CD4-positive, alpha-beta T cell treated with Interleukin-2 at 100 ng/mL for 4 hours (primary cell): Measurements from ENCODE around the gene MUC13.

Source experiments
- DNase-seq: peaks from one replicate; pipeline ENCODE4 v3.0.0-alpha.2; 2020; ENCODE audit warnings: low spot score

Gene MUC13

DNA sequence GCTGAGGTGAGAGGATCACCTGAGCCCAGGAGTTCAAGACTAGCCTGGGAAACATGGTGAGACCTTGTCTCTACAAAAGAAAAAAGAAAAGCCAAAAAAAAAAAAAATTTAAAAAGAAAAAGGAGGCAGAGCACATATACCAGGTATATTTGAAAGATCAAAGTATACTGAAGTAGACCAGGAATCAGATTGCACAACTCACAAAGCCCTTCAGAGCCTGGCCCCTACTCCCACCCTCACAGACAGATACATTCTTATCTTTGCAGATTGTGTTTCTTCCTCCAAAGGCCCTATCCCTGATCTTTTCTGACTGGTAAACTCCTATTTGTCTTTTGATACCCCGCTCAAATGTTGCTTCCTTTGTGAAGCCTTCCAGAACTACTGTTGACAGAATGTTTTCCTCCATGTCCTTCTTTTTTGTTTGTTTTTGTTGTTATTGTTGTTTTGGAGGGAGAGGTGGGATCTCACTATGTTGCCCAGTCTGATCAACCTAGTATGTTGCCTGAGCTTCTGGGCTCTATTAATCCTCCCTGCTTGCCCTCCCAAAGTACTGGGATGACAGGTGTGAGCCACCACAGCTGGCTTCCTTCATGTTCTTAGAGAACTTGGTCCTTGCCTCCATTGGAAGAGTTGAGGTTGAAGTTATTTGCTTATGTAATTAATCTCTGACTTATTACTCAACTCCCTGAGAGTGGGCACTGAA lies 37.6 kb downstream of the MUC13 start:
- DNase-seq = no peak

DNA sequence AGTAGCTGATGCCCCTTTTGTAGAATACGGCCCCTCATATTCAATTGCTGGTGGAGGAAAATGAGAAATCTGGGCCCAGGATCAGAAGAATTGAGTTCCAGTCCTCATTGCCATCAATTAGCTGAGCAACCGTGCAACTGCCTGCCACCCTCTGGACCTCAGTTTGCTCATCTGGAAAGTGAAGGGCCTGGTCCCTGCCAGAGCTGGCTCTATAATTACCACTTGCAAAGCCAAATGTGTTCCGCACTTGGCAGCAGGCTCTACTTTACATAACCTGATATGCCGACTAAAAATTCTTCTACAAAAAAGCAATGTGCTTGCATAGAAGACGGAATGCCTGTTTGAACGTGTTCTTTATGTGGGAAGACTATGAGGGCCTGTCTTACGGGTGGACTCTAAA lies 38.8 kb downstream of the MUC13 start:
- DNase-seq = no peak

DNA sequence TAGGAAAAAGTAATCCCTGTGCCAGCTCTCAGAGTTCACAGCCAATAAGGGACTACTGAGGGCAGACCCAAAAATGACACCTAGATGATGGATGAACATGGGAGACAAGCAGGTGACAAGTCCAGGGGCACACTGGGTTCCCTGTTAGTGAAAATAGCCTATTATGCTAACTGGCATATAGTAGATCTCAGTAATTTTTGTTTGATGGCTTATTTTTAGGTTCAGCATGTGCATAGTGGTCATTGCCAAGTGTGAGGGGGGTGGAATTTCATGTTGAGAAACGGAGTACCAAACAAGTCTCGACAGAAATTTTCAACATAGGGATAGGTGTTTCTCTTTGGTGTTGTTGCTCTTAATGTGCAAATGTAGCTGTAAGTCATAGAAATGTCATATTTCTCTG lies 41.0 kb downstream of the MUC13 start:
- DNase-seq = no peak

DNA sequence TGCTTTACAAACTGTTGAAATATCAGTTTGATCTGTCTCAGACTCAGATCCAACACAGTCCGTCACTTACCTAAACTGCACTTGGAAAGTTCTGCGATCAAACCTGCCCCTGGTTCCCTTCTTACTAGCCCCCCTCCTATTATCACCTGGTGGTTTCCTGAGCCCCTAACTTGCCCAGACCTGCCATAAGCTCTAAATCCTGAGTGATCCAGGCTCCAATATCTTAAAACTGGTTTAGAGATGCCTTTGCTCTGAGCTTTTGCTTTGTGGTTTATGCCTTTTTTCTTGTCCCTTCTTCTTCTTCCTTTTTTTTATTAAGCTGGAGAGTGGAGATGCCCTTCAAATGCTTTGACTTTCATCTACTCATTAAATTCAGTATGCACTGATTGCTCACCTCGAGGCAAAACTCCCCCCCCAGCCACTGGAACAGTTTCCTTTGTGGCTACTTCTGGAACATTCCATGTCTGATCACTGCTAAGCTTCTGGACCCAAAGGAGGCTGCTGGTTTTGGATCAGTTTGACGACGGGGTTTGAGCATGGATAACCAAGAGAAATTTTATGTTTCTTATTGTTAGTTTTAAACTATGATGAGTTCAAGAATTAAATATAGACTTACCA lies 43.9 kb downstream of the MUC13 start:
- DNase-seq = no peak

DNA sequence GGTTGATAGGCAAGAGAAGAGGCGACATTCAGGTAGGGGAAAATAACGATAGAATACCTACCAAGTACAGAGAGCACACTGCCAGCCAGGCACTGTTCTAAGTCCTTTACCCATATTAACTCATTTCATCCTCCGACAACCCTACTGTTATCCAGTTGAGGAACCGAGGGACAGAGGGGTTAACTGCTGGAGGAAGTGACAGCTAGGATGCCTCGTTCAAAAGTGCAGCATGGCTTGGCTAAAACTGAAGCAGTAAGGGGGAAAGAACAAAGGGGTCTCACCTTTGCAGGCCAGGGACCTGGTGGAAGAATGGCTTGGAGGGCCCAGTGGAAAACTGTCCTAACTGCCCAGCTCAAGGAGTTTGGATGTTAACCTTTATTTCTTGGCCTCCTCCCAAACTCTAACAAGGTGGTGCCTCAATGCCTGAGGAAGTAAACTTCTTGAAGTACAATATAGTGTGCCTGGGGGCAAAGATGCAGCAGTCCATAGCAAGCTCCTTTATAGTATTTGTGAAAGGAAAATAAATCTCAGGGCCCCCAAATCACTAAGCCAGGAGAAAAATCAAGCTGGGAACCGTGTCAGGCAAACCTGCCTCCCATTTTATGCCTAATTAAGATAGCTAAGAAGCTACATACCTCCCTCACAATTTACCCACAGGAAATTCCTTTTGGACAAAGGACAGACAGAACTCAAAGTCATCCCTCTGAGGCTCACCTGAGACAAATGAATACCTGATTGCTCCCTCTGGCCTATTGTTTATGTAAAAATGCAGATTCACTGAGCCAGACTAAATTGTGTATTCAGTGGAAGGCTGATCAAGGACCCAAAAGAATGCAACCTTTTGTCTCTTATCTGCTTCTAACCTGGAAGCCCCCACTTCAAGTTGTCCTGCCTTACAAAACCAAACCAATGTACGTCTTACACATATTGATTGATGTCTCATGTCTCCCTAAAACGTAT lies 45.8 kb downstream of the MUC13 start:
- DNase-seq = no peak

DNA sequence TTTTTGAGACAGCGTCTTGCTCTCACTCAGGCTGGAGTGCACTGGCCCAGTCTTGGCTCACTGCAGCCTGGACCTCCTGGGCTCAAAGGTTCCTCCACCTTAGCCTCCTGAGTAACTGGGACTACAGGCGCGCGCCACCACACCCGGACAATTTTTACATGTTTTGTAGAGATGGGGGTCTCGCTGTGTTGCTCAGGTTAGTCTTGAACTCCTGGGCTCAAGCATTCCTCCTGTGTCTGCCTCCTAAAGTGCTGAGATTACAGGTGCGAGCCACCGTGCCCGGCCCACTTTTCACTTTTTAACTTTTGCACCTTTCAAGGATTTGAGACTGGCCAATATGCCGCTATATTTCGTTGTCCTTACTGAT lies 46.6 kb downstream of the MUC13 start:
- no peak for DNase-seq

DNA sequence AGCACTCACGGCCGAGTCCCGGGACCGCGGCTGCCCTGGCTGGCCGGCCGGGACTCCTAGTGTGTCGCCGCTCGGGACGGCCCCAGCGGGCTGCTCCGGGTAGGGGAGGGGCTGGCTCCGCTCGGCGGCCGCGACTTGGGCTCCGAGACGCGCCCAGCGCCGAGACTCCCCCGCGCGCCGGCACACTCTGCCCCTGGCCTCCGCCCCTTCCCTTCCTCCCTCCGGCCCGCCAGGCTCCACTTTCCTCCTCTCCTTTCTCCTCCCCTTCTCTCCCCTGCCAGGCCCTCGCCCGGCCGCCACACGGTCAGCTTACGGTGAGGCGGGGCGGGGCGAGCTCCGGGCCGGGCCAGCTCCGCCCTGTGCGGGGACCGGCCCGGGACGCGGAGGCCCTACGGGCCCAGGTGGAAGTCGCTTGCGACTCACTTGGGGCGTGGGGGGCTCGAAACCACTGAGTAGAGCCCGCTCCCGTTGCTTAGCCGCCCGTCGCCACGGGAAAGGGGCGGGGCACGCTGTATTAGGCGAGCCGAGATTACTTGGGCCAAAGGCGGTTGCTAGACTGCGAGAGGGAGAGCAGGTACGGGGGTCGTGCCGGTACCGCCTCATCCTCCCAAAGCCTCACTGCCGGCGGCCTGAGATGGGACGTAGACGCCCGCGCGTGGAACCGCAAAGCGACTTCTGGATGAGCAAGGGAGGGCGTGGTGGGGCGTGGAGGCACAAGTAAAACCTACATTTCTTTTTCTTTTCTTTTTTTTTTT lies 47.2 kb downstream of the MUC13 start, which contains the start of gene ITGB5:
Gene ITGB5 (minus strand): TSS at position 189 of the 755 bp plus-strand sequence. CDS start 365 bp downstream, outside the sequence.
- DNase-seq = no peak

DNA sequence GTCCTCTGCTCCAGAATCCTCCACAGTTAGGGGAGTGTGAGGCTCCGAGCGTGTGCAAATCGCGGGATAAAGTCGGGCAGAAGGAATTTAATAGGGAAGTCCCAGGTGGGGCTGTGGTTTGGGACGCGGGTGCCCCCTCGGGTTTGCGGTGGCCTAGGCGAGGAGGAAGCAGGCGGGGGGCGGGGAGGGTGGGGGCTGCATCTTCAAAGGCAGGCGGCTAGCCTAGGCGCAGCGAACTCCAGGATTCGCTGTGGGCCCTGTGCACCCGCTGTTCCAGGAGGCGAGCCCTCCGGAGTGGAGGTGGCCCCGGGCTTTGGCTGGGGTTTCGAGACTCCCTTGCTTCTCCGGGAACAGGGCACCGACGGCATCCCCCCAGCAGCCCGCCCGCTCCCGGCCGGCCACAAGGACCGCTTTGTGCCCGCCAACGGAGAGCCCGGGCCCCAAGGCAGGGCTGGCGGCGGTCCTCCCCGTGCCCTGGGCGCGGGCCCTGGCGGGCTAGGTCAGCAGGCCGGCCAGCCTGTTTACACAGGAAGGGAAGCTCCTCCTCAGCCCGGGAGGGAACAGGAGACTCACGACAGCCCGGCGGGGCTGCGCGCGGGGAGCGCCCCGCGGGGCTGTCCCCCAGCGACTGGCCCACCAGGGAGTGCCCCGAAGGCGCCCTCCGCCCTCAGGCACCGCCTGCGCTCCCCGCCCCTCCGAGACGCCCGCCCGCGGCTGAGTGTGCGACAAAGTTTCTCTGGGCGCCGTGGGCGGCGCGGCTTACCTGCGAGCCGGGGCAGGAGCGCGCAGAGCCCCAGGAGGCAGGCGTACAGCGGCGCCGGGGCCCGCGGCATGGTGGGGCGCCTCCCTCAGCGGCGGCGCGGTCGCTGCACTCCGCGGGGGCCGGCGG lies 48.1 kb downstream of the MUC13 start:
- DNase-seq = no peak

DNA sequence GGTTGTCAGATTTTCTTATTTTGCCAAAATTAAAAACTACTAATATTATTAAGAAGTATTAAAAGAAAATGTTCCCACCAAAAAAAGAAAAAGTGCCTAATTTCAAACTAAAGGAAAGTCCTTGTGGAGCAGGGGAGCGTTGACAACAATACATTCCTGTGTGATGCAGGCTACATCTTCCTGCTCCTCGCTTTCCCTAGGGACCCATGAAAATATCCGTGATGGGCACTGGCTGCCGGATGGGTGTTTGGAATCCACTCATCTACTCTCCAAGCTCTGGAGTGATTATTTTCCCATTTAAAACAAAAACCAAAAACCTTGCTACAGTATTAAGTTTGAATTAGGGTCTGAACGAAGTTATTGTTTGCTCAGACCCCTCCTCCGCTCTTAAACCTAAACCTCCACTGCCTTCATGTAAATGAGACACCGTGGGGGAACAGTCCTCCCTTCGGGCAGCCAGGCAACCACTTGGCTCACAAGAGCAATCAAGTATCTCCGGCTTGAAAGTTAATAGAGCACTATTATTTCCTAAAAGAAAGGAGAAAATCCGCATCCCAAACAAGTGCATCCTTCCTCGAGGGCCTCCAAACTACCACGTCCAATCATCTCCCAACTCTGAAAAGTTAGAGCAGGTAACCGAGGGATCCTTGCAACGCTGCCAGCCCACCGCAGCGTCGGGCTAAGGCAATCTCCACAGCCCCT lies 48.9 kb downstream of the MUC13 start:
- no peak for DNase-seq

DNA sequence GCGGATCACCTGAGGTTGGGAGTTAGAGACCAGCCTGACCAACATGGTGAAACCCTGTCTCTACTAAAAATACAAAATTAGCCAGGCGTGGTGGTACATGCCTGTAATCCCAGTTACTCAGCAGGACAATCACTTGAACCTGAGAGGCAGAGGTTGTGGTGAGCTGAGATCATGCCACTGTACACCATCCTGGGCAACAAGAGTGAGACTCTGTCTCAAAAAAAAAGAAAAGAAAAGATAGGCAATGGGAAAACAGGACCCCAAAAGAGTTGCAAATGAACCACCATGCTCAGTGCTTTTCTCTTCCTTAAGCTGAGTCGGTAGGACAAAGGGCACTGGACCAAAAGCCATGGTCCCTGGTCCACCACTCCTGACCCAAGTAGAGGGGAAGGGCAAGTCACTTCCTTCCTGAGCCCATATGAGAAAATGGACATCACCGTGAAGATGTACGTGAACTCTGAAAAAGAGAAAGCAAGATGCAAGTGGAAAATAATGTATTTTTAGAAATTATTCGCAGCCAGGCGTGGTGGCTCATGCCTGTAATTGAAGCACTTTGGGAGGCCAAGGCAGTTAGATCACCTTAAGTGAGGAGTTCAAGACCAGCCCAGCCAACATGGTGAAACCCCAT lies 50.0 kb downstream of the MUC13 start:
- DNase-seq = no peak

DNA sequence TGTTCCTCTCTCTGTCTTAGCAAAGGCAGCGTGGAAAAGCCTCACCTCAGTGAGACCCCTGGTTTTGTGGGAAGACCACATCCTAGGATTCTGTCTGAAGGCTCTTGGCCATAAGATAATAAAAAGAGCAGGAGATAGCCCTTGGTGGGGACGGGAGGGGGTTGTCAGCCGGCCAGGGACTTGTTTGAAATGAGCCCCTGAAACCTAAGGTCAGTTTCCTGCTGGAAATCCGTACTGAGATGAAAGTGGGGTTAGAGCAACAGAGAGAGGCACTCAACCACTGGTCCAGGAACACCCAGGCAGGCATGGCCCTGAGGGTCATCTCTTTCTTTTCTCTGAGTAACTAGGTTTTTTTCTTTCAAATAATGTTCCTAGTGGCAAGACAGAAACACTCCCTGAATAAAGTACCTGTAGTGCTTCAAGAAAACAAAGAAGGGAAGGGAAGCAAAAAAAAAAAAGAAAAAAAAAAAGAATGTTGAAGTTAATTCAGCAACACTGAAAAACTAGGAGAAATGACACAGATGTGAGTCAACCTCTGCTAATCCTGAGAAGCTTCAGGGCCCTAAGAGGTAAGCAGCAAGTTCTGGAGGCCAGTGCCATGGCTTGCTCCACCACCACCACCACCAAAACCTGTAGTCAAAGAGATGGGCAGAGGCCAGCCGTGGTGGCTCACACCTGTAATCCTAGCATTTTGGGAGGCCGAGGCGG lies 50.6 kb downstream of the MUC13 start:
- DNase-seq = no peak

DNA sequence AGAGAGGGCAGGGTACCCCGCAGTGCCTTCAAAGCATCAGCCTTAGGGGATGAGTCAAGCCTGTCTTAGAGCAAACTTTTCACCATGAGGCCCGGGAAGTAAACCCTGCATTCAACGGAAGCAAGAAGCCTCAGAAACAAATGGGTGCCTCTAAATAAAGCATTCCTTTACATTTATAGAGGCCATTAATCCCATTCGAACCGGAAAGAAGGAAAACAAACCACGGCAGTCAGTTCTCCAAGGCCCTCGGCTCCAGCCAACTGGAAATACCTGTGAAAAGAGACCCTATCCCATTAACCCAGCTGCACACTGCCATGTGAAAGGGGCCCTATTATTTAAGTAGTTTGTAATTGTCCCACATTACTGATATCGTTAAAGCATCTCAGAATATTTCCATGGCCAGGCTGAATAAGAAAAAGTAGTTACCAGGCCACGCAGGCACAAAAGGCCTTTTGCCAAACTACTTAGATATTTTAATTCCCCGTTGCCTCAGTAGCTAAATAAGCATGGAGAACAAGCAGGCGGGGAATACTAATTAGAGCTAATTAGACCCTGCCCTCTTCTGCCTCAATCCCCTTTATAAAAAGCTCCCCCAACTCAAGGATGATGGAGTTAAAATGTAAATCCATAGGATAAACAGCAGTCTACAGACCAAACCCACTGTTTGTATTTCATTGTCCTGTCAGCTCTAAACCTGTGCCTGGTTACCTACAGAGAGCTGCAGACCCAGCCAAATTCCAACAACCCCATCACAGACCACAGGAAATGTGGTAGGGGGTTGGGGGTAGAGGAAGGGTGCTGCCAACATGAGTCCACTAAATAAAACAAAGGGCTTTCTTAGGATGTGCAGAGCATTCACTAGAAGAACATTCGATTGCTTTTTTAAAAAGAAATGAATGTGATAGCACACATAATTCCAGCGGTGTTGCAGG lies 51.5 kb downstream of the MUC13 start:
- DNase-seq = no peak

DNA sequence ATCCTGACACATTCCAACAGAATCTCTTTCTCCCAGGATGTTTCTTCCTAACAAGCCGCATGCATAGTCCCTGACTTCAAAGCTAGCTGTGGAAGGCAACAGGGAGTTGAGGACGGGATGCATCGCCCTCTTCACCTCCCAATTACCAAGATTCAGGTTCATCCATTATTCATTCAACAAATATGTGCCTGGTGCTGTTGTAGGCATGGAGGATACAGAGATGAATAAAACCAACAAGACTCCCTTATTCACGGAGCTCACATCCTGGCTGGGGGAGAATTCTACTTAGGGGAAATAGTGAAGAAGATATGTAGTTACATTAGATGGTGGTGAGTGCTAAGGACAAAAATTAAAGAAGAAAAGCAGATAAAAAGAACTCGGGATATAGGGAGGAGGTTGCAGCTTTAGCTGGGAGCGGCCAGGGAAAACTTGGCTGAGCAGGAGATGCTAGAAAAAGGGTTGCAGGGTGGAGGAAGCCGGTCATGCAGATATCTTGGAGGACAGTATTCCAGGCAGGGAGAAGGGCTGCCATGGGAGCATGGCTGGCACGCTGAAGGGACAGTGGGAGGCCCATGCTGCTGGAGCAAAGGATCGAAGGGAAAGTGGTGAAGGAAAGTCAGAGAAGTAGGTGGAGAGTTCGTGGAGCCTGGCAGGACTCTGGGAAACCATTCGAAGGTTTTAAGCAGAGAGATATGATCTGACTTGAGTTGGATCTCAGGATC lies 52.4 kb downstream of the MUC13 start:
- DNase-seq = no peak

DNA sequence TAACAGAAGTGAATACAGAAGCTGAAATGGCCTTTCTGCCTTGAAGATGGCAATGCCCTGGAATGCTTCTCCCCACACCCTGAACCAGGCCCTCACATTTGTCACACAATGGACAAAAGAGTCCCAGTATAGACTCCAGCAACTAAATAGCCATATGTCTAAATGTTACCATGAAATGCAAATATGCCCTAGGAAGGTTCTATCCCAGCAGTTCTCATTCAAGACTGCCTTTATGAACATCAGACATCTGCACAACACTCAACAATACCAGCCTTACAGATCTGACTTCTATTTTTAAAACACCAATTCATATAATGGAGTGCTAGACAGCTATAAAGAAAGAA lies 55.2 kb downstream of the MUC13 start:
- no peak for DNase-seq

DNA sequence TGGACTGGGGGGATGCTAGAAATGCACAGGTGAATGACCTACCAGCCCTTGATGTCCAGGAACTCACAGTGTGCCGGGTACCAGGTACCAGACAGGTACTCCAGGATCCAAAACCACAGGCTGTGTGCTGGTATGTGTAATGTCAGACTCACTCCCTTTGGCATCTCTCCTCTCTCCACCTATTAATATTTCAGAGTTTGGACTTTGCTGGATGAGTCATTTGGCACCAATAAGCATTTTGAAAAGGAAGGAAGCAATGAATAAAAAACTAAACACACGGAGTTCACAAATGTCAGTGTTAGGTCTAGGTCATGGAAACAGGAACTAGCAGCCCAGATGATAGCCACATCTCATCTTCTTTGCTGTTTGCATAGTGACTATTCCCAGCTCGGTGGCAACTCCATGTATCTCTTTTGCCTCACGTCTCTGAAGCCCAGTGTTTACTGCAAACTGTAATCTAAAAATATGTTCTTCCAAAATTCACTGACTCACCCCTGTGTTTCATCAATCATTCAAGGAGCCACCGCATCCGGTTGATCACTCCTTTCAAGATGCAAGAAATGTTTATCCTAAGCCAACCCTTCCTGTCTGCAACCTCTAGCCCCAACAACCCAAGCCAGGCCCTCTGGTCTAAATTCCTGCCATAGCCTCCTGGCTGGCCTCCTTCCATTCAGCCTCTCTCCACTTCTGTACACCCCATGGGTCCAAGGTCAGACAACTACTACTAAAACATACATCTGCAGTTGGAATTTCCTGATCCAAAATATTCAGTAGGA lies 55.8 kb downstream of the MUC13 start:
- DNase-seq = no peak

DNA sequence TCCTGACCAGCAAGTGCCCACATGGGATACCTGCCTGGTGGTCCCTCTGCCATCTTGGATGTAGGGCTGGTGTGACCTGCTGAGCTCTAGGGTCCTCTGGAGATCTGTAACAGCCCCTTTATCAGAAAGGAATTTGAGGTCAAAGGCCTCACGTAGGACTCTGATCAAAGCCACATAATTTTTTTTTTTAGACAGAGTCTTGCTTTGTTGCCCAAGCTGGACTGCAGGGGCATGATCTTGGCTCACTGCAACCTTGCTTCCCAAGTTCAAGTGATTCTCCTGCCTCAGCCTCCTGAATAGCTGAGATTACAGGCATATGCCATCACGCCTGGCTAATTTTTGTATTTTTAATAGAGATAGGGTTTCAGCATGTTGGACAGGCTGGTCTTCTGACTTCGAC lies 56.9 kb downstream of the MUC13 start:
- DNase-seq = no peak

DNA sequence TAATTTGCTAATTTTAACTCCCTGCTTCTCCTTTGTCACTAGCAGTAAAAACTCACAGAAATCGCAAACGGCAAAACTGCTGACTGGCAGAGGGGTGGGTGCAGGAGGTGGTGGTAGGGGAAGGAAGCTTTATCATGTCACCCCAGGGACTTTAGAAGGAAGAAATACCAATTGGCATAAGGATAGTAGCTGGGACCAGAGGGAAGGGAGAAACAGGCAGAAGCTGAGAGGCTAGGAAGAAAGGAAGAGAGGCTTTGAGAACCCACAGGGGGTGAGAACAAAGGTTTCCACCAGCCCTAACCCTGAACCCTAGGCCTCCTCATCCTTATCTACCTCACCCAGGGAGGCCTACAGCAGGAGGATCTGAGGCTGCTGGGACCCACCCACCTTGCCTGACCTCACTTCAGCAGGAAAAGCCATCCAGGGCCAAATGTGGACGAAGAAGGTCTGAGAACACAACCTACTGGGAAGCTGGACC lies 58.1 kb downstream of the MUC13 start:
- no peak for DNase-seq
